Ovary (tissue), 3 donors: ENCODE data around the gene PBX4.

Experiments
- EP300 ChIP-seq: sonication (generic); formaldehyde crosslinking; IDR thresholded peaks from one replicate; pipeline ENCODE4 v1.6.1; 2017; ENCODE audit warnings: antibody characterized with exemption
- POLR2A ChIP-seq: fragments of 450-650 bp; IDR thresholded peaks from one replicate; pipeline ENCODE4 v1.6.1; 2017; ENCODE audit warnings: antibody characterized with exemption, mild to moderate bottlenecking, moderate library complexity
- TF ChIP-seq, protein P1 (sequence below), 3 donors: fragments of 450-650 bp in 2 of 3; fragments of 200-600 bp in 1 of 3; IDR thresholded peaks; one replicate each; pipeline versions ENCODE4 v1.5.1 to v1.8.0; 2016 to 2022; ENCODE audit warnings: antibody characterized with exemption in 3 of 3, mild to moderate bottlenecking in 1 of 3
- donor health status: DM: no; HTN: no; CAD: no.

DNA sequence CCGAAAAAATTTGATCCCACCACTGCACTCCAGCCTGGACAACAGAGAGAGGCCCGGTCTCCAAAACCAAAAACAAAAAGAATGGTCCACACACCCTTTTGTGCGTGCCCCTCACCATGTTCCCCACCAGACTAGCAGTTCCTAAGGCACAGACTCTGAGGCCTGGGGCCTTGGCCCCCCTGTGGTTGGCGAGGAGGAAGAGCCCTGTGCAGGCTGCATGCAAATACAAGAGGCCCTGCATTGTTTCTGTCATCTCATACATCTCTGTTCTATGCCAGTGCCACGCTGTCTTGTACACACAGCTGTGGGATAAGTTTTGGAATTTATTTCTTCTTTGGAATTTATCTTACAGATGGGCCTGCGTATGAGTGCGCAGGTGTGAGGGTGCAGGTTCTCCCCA lies 94.4 kb downstream of the PBX4 start:
- TF ChIP-seq POLR2A = no peak
- TF ChIP-seq, protein P1, sequence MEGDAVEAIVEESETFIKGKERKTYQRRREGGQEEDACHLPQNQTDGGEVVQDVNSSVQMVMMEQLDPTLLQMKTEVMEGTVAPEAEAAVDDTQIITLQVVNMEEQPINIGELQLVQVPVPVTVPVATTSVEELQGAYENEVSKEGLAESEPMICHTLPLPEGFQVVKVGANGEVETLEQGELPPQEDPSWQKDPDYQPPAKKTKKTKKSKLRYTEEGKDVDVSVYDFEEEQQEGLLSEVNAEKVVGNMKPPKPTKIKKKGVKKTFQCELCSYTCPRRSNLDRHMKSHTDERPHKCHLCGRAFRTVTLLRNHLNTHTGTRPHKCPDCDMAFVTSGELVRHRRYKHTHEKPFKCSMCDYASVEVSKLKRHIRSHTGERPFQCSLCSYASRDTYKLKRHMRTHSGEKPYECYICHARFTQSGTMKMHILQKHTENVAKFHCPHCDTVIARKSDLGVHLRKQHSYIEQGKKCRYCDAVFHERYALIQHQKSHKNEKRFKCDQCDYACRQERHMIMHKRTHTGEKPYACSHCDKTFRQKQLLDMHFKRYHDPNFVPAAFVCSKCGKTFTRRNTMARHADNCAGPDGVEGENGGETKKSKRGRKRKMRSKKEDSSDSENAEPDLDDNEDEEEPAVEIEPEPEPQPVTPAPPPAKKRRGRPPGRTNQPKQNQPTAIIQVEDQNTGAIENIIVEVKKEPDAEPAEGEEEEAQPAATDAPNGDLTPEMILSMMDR (IDR thresholded peaks at IDR 0.05) = no peak
- TF ChIP-seq EP300 = no peak
